Immature natural killer cell (primary cell): ENCODE results near the gene EPHA6. TPM values are rescaled to one million over a fixed set of nuclear protein-coding genes. Genes with fewer than 3 reads are reported as not detected.

Experiments used
- DNase-seq, 3 donors: peaks; one replicate each; pipeline ENCODE4 v3.0.0; 2022; ENCODE audit warnings: mixed read lengths in 1 of 3
- H3K27ac Mint-ChIP-seq, 6 donors: one replicate each; pipeline ENCODE4 v1.8.0; 2020; ENCODE audit warnings: mixed read lengths in 6 of 6, mild to moderate bottlenecking in 5 of 6, inconsistent platforms in 4 of 6, moderate library complexity in 3 of 6
- H3K27me3 Mint-ChIP-seq, 3 donors: one replicate each; pipeline ENCODE4 v1.8.0; 2020 to 2021; ENCODE audit warnings: low read depth in 3 of 3, mild to moderate bottlenecking in 3 of 3, mixed read lengths in 3 of 3, moderate library complexity in 3 of 3, inconsistent platforms in 1 of 3
- H3K36me3 Mint-ChIP-seq, 3 donors: one replicate each; pipeline ENCODE4 v1.8.0; 2020; ENCODE audit warnings: mixed read lengths in 3 of 3, inconsistent platforms in 2 of 3, mild to moderate bottlenecking in 2 of 3
- H3K4me1 Mint-ChIP-seq, 2 donors: one replicate each; pipeline ENCODE4 v1.8.0; 2020; ENCODE audit warnings: inconsistent platforms in 2 of 2, mild to moderate bottlenecking in 2 of 2, mixed read lengths in 2 of 2, moderate library complexity in 1 of 2
- H3K4me3 Mint-ChIP-seq, 5 donors: one replicate each; pipeline ENCODE4 v1.8.0; 2020; ENCODE audit warnings: mild to moderate bottlenecking in 5 of 5, mixed read lengths in 5 of 5, inconsistent platforms in 3 of 5, moderate library complexity in 3 of 5
- H3K9me3 Mint-ChIP-seq, 6 donors: one replicate each; pipeline ENCODE4 v1.8.0; 2020; ENCODE audit warnings: mild to moderate bottlenecking in 6 of 6, mixed read lengths in 6 of 6, inconsistent platforms in 4 of 6, moderate library complexity in 3 of 6
- polyA plus RNA-seq, 3 donors: library from polyadenylated mRNA; unstranded; fragments of 300-500 nt; fragmentation: Illumina TruSeq; gene quantifications; one replicate each; pipeline ENCODE4 v1.2.3, GENCODE V29; 2021

Gene EPHA6
- polyA plus RNA-seq, 3 donors from 2014 or later, result not detected

- no peak for DNase-seq
- H3K9me3 Mint-ChIP-seq, result peaks cover 0 to 4% (median 0%) of the 10 kb centered on the region in 6 donors
- H3K27me3 Mint-ChIP-seq, result no peaks in the 10 kb centered on the region
Observed at GRCh38 chr3:97655971-97656370, 841.6 kb downstream of the EPHA6 start.

GRCh38 chr3:97656638-97657037 lies 842.2 kb downstream of the EPHA6 start:
- no peak for DNase-seq
- H3K4me1 Mint-ChIP-seq, result no peaks in the 10 kb centered on the region
- no peaks in the 10 kb centered on the region for H3K27me3 Mint-ChIP-seq
- H3K4me3 Mint-ChIP-seq, result no peak overlapping the region
- no peaks in the 10 kb centered on the region for H3K36me3 Mint-ChIP-seq
- H3K27ac Mint-ChIP-seq, result no peak overlapping the region
- H3K9me3 Mint-ChIP-seq, result peaks cover 0 to 4% (median 0%) of the 10 kb centered on the region in 6 donors

More at GRCh38 chr3:97655971-97656370, 841.6 kb downstream of the EPHA6 start:
- H3K4me1 Mint-ChIP-seq, result no peaks in the 10 kb centered on the region
- no peaks in the 10 kb centered on the region for H3K36me3 Mint-ChIP-seq
- H3K4me3 Mint-ChIP-seq, result no peak overlapping the region
- H3K27ac Mint-ChIP-seq, result no peak overlapping the region

GRCh38 chr3:97658668-97659285 lies 844.4 kb downstream of the EPHA6 start:
- Mint-ChIP-seq H3K4me3 (no peak overlapping the region), H3K27ac (no peak overlapping the region), H3K9me3 (peaks cover 0 to 6% (median 0%) of the 10 kb centered on the region in 6 donors), H3K27me3 (no peaks in the 10 kb centered on the region), H3K36me3 (no peaks in the 10 kb centered on the region), H3K4me1 (no peaks in the 10 kb centered on the region)
- DNase-seq, result no peak

GRCh38 chr3:97662264-97662663 lies 847.9 kb downstream of the EPHA6 start:
- DNase-seq, result no peak
- H3K27ac Mint-ChIP-seq, result no peak overlapping the region
- H3K36me3 Mint-ChIP-seq, result no peaks in the 10 kb centered on the region
- H3K9me3 Mint-ChIP-seq, result peaks cover 0 to 9% (median 2%) of the 10 kb centered on the region in 6 donors
- H3K4me3 Mint-ChIP-seq, result no peak overlapping the region
- no peaks in the 10 kb centered on the region for H3K4me1 Mint-ChIP-seq
- peaks cover 0 to 2% (median 0%) of the 10 kb centered on the region in 3 donors for H3K27me3 Mint-ChIP-seq

GRCh38 chr3:97662762-97663161 lies 848.4 kb downstream of the EPHA6 start:
- DNase-seq, result no peak
- no peak overlapping the region for H3K4me3 Mint-ChIP-seq
- peaks cover 0 to 9% (median 3%) of the 10 kb centered on the region in 6 donors for H3K9me3 Mint-ChIP-seq
- no peaks in the 10 kb centered on the region for H3K36me3 Mint-ChIP-seq
- no peaks in the 10 kb centered on the region for H3K4me1 Mint-ChIP-seq
- peaks cover 0 to 2% (median 0%) of the 10 kb centered on the region in 3 donors for H3K27me3 Mint-ChIP-seq
- no peak overlapping the region for H3K27ac Mint-ChIP-seq

GRCh38 chr3:97665896-97666295 lies 851.5 kb downstream of the EPHA6 start:
- Mint-ChIP-seq H3K27me3 (peaks cover 0 to 2% (median 0%) of the 10 kb centered on the region in 3 donors), H3K9me3 (peaks cover 1 to 9% (median 3%) of the 10 kb centered on the region in 6 donors), H3K36me3 (no peaks in the 10 kb centered on the region)

GRCh38 chr3:97670952-97671351 lies 856.6 kb downstream of the EPHA6 start:
- peaks cover 1 to 7% (median 5%) of the 10 kb centered on the region in 6 donors for H3K9me3 Mint-ChIP-seq
- H3K27me3 Mint-ChIP-seq, result peaks cover 0 to 4% (median 2%) of the 10 kb centered on the region in 3 donors
- no peak overlapping the region for H3K4me3 Mint-ChIP-seq
- H3K27ac Mint-ChIP-seq, result no peak overlapping the region
- H3K36me3 Mint-ChIP-seq, result no peaks in the 10 kb centered on the region
- no peak for DNase-seq
- H3K4me1 Mint-ChIP-seq, result no peaks in the 10 kb centered on the region

More at GRCh38 chr3:97665896-97666295, 851.5 kb downstream of the EPHA6 start:
- Mint-ChIP-seq H3K4me1 (no peaks in the 10 kb centered on the region), H3K27ac (no peak overlapping the region), H3K4me3 (no peak overlapping the region)
- DNase-seq, result no peak

- H3K27ac Mint-ChIP-seq, result no peak overlapping the region
- no peak for DNase-seq
- peaks cover 0 to 4% (median 2%) of the 10 kb centered on the region in 3 donors for H3K27me3 Mint-ChIP-seq
- H3K4me3 Mint-ChIP-seq, result no peak overlapping the region
- H3K9me3 Mint-ChIP-seq, result peaks cover 0 to 5% (median 0%) of the 10 kb centered on the region in 6 donors
- H3K36me3 Mint-ChIP-seq, result no peaks in the 10 kb centered on the region
- no peaks in the 10 kb centered on the region for H3K4me1 Mint-ChIP-seq
Observed at GRCh38 chr3:97673357-97673997, 859.1 kb downstream of the EPHA6 start.

- peaks cover 0 to 4% (median 2%) of the 10 kb centered on the region in 3 donors for H3K27me3 Mint-ChIP-seq
- no peak overlapping the region for H3K27ac Mint-ChIP-seq
- no peaks in the 10 kb centered on the region for H3K4me1 Mint-ChIP-seq
- peaks cover 0 to 5% (median 0%) of the 10 kb centered on the region in 6 donors for H3K9me3 Mint-ChIP-seq
- no peaks in the 10 kb centered on the region for H3K36me3 Mint-ChIP-seq
- no peak overlapping the region for H3K4me3 Mint-ChIP-seq
- no peak for DNase-seq
Observed at GRCh38 chr3:97674461-97674860, 860.1 kb downstream of the EPHA6 start.

GRCh38 chr3:97680210-97680609 lies 865.8 kb downstream of the EPHA6 start:
- H3K4me1 Mint-ChIP-seq, result no peaks in the 10 kb centered on the region
- peaks cover 0 to 2% (median 0%) of the 10 kb centered on the region in 3 donors for H3K27me3 Mint-ChIP-seq
- H3K4me3 Mint-ChIP-seq, result no peak overlapping the region
- no peaks in the 10 kb centered on the region for H3K36me3 Mint-ChIP-seq
- peaks cover 0 to 3% (median 0%) of the 10 kb centered on the region in 6 donors for H3K9me3 Mint-ChIP-seq
- DNase-seq, result no peak
- H3K27ac Mint-ChIP-seq, result no peak overlapping the region

GRCh38 chr3:97680696-97681095 lies 866.3 kb downstream of the EPHA6 start:
- Mint-ChIP-seq H3K36me3 (no peaks in the 10 kb centered on the region), H3K9me3 (peaks cover 0 to 3% (median 0%) of the 10 kb centered on the region in 6 donors), H3K4me3 (no peak overlapping the region), H3K27me3 (peaks cover 0 to 2% (median 0%) of the 10 kb centered on the region in 3 donors), H3K27ac (no peak overlapping the region), H3K4me1 (no peaks in the 10 kb centered on the region)
- no peak for DNase-seq

- DNase-seq, result no peak
- H3K27ac Mint-ChIP-seq, result no peak overlapping the region
- no peak overlapping the region for H3K4me3 Mint-ChIP-seq
- no peaks in the 10 kb centered on the region for H3K4me1 Mint-ChIP-seq
- peaks cover 0 to 4% (median 0%) of the 10 kb centered on the region in 6 donors for H3K9me3 Mint-ChIP-seq
- H3K27me3 Mint-ChIP-seq, result no peaks in the 10 kb centered on the region
- H3K36me3 Mint-ChIP-seq, result no peaks in the 10 kb centered on the region
Observed at GRCh38 chr3:97684490-97684889, 870.1 kb downstream of the EPHA6 start.

GRCh38 chr3:97686258-97686657 lies 871.9 kb downstream of the EPHA6 start:
- Mint-ChIP-seq H3K4me3 (no peak overlapping the region), H3K27me3 (no peaks in the 10 kb centered on the region), H3K36me3 (no peaks in the 10 kb centered on the region), H3K9me3 (peaks cover 0 to 1% (median 0%) of the 10 kb centered on the region in 6 donors), H3K27ac (no peak overlapping the region), H3K4me1 (no peaks in the 10 kb centered on the region)
- no peak for DNase-seq

- DNase-seq, result no peak
- Mint-ChIP-seq H3K27me3 (peaks cover 0 to 2% (median 0%) of the 10 kb centered on the region in 3 donors), H3K9me3 (peaks cover 0 to 1% (median 0%) of the 10 kb centered on the region in 6 donors), H3K4me1 (no peaks in the 10 kb centered on the region), H3K36me3 (no peaks in the 10 kb centered on the region), H3K27ac (no peak overlapping the region), H3K4me3 (no peak overlapping the region)
Observed at GRCh38 chr3:97687734-97688133, 873.3 kb downstream of the EPHA6 start.
